Esophagus squamous epithelium (tissue), 4 donors: Measurements from ENCODE around the gene UNC5C.

Experiments used
- CTCF ChIP-seq, 6 experiments: fragments of 450-650 bp in 4 of 6; fragments of 200-600 bp in 2 of 6; sonication (generic) in 2 of 6; IDR thresholded peaks; one replicate each; pipeline ENCODE4 v1.5.1; 2016 to 2019; ENCODE audit warnings: antibody characterized with exemption in 6 of 6, mild to moderate bottlenecking in 4 of 6, moderate library complexity in 4 of 6
- POLR2A ChIP-seq, 4 donors: fragments of 450-650 bp; IDR thresholded peaks; one replicate each; pipeline ENCODE4 v1.6.1; 2017; ENCODE audit warnings: antibody characterized with exemption in 4 of 4, mild to moderate bottlenecking in 4 of 4, moderate library complexity in 3 of 4

- TF ChIP-seq POLR2A (IDR thresholded peaks at IDR 0.05) (no peak), CTCF (IDR thresholded peaks at IDR 0.05) (no peak)
Measured at GRCh38 chr4:95590615-95591014, 41.8 kb upstream of the UNC5C start.
